HG03066 (cell line): ENCODE data around the gene CNST.
A peak's percentile ranks its signal among the peaks of the same experiment; 100 is the strongest.
"Not testable (repeated sequence)": the region's sequence is repeated elsewhere in the genome, so short reads cannot be mapped to it uniquely, and the experiment has no call there.

ENCODE experiments used
- ATAC-seq: cut with Tn5 transposase; IDR thresholded peaks from one replicate; pipeline ENCODE4 v1.9.1; 2021; ENCODE audit warnings: low read depth; ENCODE audit not compliant: unreplicated experiment

The CNST gene

GRCh38 chr1:246613096-246613758 is 47.0 kb downstream of the CNST start:
- no peak for ATAC-seq

- ATAC-seq, result no peak
Observed at GRCh38 chr1:246617156-246617555, 50.9 kb downstream of the CNST start.

GRCh38 chr1:246617768-246618167 is 51.5 kb downstream of the CNST start:
- no peak for ATAC-seq

- ATAC-seq, result no peak
Observed at GRCh38 chr1:246618240-246618808, 52.1 kb downstream of the CNST start.

GRCh38 chr1:246622035-246622652 is 55.9 kb downstream of the CNST start:
- no peak for ATAC-seq

GRCh38 chr1:246624091-246624490 is 57.8 kb downstream of the CNST start:
- ATAC-seq, result no peak

GRCh38 chr1:246629030-246629429 is 62.8 kb downstream of the CNST start:
- peak; percentile 96 for ATAC-seq

GRCh38 chr1:246629976-246630375 is 63.7 kb downstream of the CNST start:
- ATAC-seq, result peak; percentile 35

- ATAC-seq, result no peak
Observed at GRCh38 chr1:246631426-246631825, 65.2 kb downstream of the CNST start.

- ATAC-seq, result no peak
Observed at GRCh38 chr1:246632281-246633168, 66.3 kb downstream of the CNST start.

GRCh38 chr1:246634659-246635058 is 68.4 kb downstream of the CNST start:
- not testable (repeated sequence) for ATAC-seq

- ATAC-seq, result no peak
Observed at GRCh38 chr1:246638941-246639655, 72.8 kb downstream of the CNST start.

- no peak for ATAC-seq
Observed at GRCh38 chr1:246639732-246640131, 73.5 kb downstream of the CNST start.

- ATAC-seq, result no peak
Observed at GRCh38 chr1:246640747-246641146, 74.5 kb downstream of the CNST start.

- no peak for ATAC-seq
Observed at GRCh38 chr1:246641394-246641793, 75.1 kb downstream of the CNST start.

- ATAC-seq, result no peak
Observed at GRCh38 chr1:246642719-246643118, 76.5 kb downstream of the CNST start.

GRCh38 chr1:246647113-246647512 is 80.9 kb downstream of the CNST start:
- ATAC-seq, result no peak

- ATAC-seq, result no peak
Observed at GRCh38 chr1:246647513-246647912, 81.3 kb downstream of the CNST start.

- ATAC-seq, result no peak
Observed at GRCh38 chr1:246651012-246651695, 84.9 kb downstream of the CNST start.

- ATAC-seq, result no peak
Observed at GRCh38 chr1:246658567-246658966, 92.3 kb downstream of the CNST start.
